Liver (tissue), 9 donors: ENCODE measurements around the gene LCN10. TPM values are rescaled to one million over a fixed set of nuclear protein-coding genes. Genes with fewer than 3 reads are reported as not detected.

ENCODE experiments used
- DNase-seq: peaks from one replicate; pipeline ENCODE4 v3.0.0-alpha.2; 2017; ENCODE audit warnings: low spot score
- H3K27ac ChIP-seq, 2 donors: one replicate each; pipeline ENCODE4 v1.7.0; 2013; ENCODE audit warnings: inconsistent platforms in 2 of 2, low read length in 2 of 2, control low read depth in 1 of 2, low read depth in 1 of 2, mild to moderate bottlenecking in 1 of 2
- H3K27me3 ChIP-seq, 4 donors: one replicate each; pipeline versions ENCODE4 v1.6.1 to v1.7.0; 2013; ENCODE audit warnings: low read length in 3 of 4, inconsistent platforms in 1 of 4, mild to moderate bottlenecking in 1 of 4, moderate library complexity in 1 of 4; ENCODE audit not compliant: control insufficient read depth in 4 of 4, insufficient read depth in 4 of 4
- H3K36me3 ChIP-seq, 4 donors: one replicate each; pipeline versions ENCODE4 v1.6.1 to v1.7.0; 2013; ENCODE audit warnings: low read length in 3 of 4, mild to moderate bottlenecking in 3 of 4, low read depth in 1 of 4, moderate library complexity in 1 of 4; ENCODE audit not compliant: control insufficient read depth in 4 of 4, insufficient read depth in 3 of 4
- H3K4me1 ChIP-seq, 4 donors: one replicate each; pipeline versions ENCODE4 v1.6.1 to v1.7.0; 2013; ENCODE audit warnings: low read length in 3 of 4, mild to moderate bottlenecking in 3 of 4, moderate library complexity in 1 of 4; ENCODE audit not compliant: control insufficient read depth in 4 of 4, insufficient read depth in 4 of 4
- H3K4me3 ChIP-seq, 3 donors: one replicate each; pipeline versions ENCODE4 v1.6.1 to v1.7.0; 2013; ENCODE audit warnings: low read length in 3 of 3, control low read depth in 1 of 3, low read depth in 1 of 3, mild to moderate bottlenecking in 1 of 3
- H3K9ac ChIP-seq, 2 donors: one replicate each; pipeline ENCODE4 v1.7.0; 2013; ENCODE audit warnings: low read length in 2 of 2, mild to moderate bottlenecking in 2 of 2, moderate library complexity in 2 of 2, control low read depth in 1 of 2, low read depth in 1 of 2
- H3K9me3 ChIP-seq, 4 donors: one replicate each; pipeline versions ENCODE4 v1.6.1 to v1.7.0; 2013; ENCODE audit warnings: low read length in 3 of 4; ENCODE audit not compliant: control insufficient read depth in 4 of 4
- ATF3 ChIP-seq: IDR thresholded peaks from 2 replicates; pipeline ENCODE4 v1.6.1; 2016; ENCODE audit warnings: antibody characterized with exemption
- CTCF ChIP-seq: fragments of 150-350 bp; IDR thresholded peaks from 2 replicates; pipeline ENCODE4 v1.5.1; 2017; ENCODE audit warnings: improper control_type of control experiment, low read depth, low read length; ENCODE audit not compliant: missing input control
- EGR1 ChIP-seq, 2 donors: IDR thresholded peaks; 2 replicates each; pipeline ENCODE4 v1.6.1; 2016 to 2018; ENCODE audit warnings: antibody characterized with exemption in 2 of 2, low read depth in 2 of 2
- GABPA ChIP-seq, 2 donors: IDR thresholded peaks in 1 of 2; conservative IDR thresholded peaks in 1 of 2; 2 replicates each; pipeline ENCODE4 v1.6.1; 2016; ENCODE audit warnings: antibody characterized with exemption in 2 of 2, mild to moderate bottlenecking in 1 of 2, moderate library complexity in 1 of 2
- HNF4A ChIP-seq, 2 donors: conservative IDR thresholded peaks; 2 replicates each; pipeline ENCODE4 v1.6.1; 2016; ENCODE audit warnings: antibody characterized with exemption in 2 of 2, mild to moderate bottlenecking in 2 of 2
- HNF4G ChIP-seq: IDR thresholded peaks from 2 replicates; pipeline ENCODE4 v1.6.1; 2016; ENCODE audit warnings: antibody characterized with exemption
- JUND ChIP-seq, 2 donors: IDR thresholded peaks; 2 replicates each; pipeline ENCODE4 v1.6.1; 2016; ENCODE audit warnings: antibody characterized with exemption in 2 of 2
- MAX ChIP-seq: IDR thresholded peaks from 2 replicates; pipeline ENCODE4 v1.6.1; 2016; ENCODE audit warnings: antibody characterized with exemption
- NR2F2 ChIP-seq: IDR thresholded peaks from 2 replicates; pipeline ENCODE4 v1.6.1; 2016; ENCODE audit warnings: antibody characterized with exemption
- SP1 ChIP-seq: IDR thresholded peaks from 2 replicates; pipeline ENCODE4 v1.6.1; 2018; ENCODE audit warnings: antibody characterized with exemption, mild to moderate bottlenecking
- TAF1 ChIP-seq: conservative IDR thresholded peaks from 2 replicates; pipeline ENCODE4 v1.6.1; 2016; ENCODE audit warnings: antibody characterized with exemption, mild to moderate bottlenecking
- ZBTB33 ChIP-seq: IDR thresholded peaks from 2 replicates; pipeline ENCODE4 v1.6.1; 2016; ENCODE audit warnings: antibody characterized with exemption
- WGBS: extraction: QIAGEN DNeasy Blood & Tissue Kit; methylation state at CpG from one replicate; pipeline ENCODE4 v1.1.7; 2013; 5-methylcytosine and 5-hydroxymethylcytosine counted together
- polyA plus RNA-seq, 2 donors: library from polyadenylated mRNA; stranded (reverse) in 1 of 2; unstranded in 1 of 2; fragments of 200-250 nt in 1 of 2; fragments of >200 nt in 1 of 2; fragmentation: Nextera tagmentation in 1 of 2; extraction: Ambion mirVana in 1 of 2; gene quantifications; one replicate each; pipeline versions ENCODE4 v1.2.1 to v1.2.3, GENCODE V29; 2013 to 2015
- total RNA-seq, 2 donors: library from RNA; depleted of rRNA; stranded (reverse); fragments of >200 nt; gene quantifications; one replicate each; pipeline ENCODE4 v1.2.3, GENCODE V29; 2014
- donor health status: healthy.
- donor health status: healthy.
- donor health status: healthy.
- donor health status: healthy.
- donor health status: healthy.

Gene LCN10
- total and polyA plus RNA-seq, 4 donors: 0.08 to 0.14 (median 0.11) TPM

- H3K27me3 ChIP-seq: no peaks in the 10 kb centered on the region
- TF ChIP-seq HNF4G: no peak
- no peak for TF ChIP-seq CTCF
- TF ChIP-seq NR2F2: no peak
- no peak overlapping the region for H3K27ac ChIP-seq
- no peak for DNase-seq
- H3K9me3 ChIP-seq: no peaks in the 10 kb centered on the region
- H3K9ac ChIP-seq: no peak overlapping the region
- H3K36me3 ChIP-seq: no peaks in the 10 kb centered on the region
- H3K4me1 ChIP-seq: peaks cover 0 to 4% (median 2%) of the 10 kb centered on the region in 4 donors
- no peak overlapping the region for H3K4me3 ChIP-seq
- 92% methylated on average over 21 of the region's 21 CpGs for WGBS
These were observed 6.8 kb downstream of the LCN10 start for GRCh38 chr9:136735812-136736480.

- H3K27ac ChIP-seq: no peak overlapping the region
- H3K36me3 ChIP-seq: no peaks in the 10 kb centered on the region
- H3K9ac ChIP-seq: no peak overlapping the region
- no peaks in the 10 kb centered on the region for H3K4me1 ChIP-seq
- DNase-seq: no peak
- TF ChIP-seq HNF4A (conservative IDR thresholded peaks at IDR 0.05) (no peak), EGR1 (IDR thresholded peaks at IDR 0.05; ENCODE audit: low read depth in 2 of 2) (no peak), GABPA (IDR thresholded peaks at IDR 0.05 in 1 of 2, conservative IDR thresholded peaks at IDR 0.05 in 1 of 2) (no peak), JUND (IDR thresholded peaks at IDR 0.05) (no peak), ATF3 (no peak)
- H3K27me3 ChIP-seq: no peaks in the 10 kb centered on the region
- no peak overlapping the region for H3K4me3 ChIP-seq
- WGBS: 87% methylated on average over 12 of the region's 12 CpGs
- H3K9me3 ChIP-seq: no peaks in the 10 kb centered on the region
These were observed 7.8 kb downstream of the LCN10 start for GRCh38 chr9:136734837-136735496.

GRCh38 chr9:136733611-136734010 lies 9.1 kb downstream of the LCN10 start:
- 90% methylated on average over 12 of the region's 12 CpGs for WGBS
- Histone ChIP-seq H3K9me3 (no peaks in the 10 kb centered on the region), H3K4me1 (peaks cover 0 to 10% (median 6%) of the 10 kb centered on the region in 4 donors), H3K27me3 (no peaks in the 10 kb centered on the region), H3K4me3 (no peak overlapping the region), H3K27ac (no peak overlapping the region), H3K36me3 (no peaks in the 10 kb centered on the region), H3K9ac (no peak overlapping the region)
- TF ChIP-seq MAX (no peak), TAF1 (no peak), EGR1 (IDR thresholded peaks at IDR 0.05; ENCODE audit: low read depth in 2 of 2) (no peak), JUND (IDR thresholded peaks at IDR 0.05) (no peak), ZBTB33 (no peak), NR2F2 (no peak), SP1 (no peak)
- no peak for DNase-seq
